ENCODE measurements around the gene FOXD4L1. TPM values are rescaled to one million over a fixed set of nuclear protein-coding genes. Genes with fewer than 3 reads are reported as not detected.
A peak's percentile ranks its signal among the peaks of the same experiment; 100 is the strongest.
"Not testable (repeated sequence)": the region's sequence is repeated elsewhere in the genome, so short reads cannot be mapped to it uniquely, and the experiment has no call there.

Gene FOXD4L1
- total RNA-seq, 4 donors from 2014 or later, result 1.3 TPM; not detected in 3

GRCh38 chr2:113527350-113528045 is 29.0 kb downstream of the FOXD4L1 start:
- not testable (repeated sequence) for H3K27me3 ChIP-seq
- 13 to 16% methylated on average over 5 to 6 of the region's 12 CpGs for WGBS, 2 donors
- TF ChIP-seq CTCF (IDR thresholded peaks at IDR 0.05), result peak in 2 of 5 experiments; percentile 18 to 20

GRCh38 chr2:113528126-113528525 is 29.7 kb downstream of the FOXD4L1 start:
- H3K36me3 ChIP-seq; H3K27ac ChIP-seq; H3K4me3 ChIP-seq; H3K27me3 ChIP-seq; DNase-seq (ENCODE audit: low spot score in 2 of 2); H3K9me3 ChIP-seq; H3K4me1 ChIP-seq: not testable (repeated sequence)
- 60 to 61% methylated on average over 5 of the region's 5 CpGs for WGBS, 2 donors

More at GRCh38 chr2:113527350-113528045, 29.0 kb downstream of the FOXD4L1 start:
- H3K4me3 ChIP-seq; H3K36me3 ChIP-seq; H3K9me3 ChIP-seq; H3K4me1 ChIP-seq; DNase-seq (ENCODE audit: low spot score in 2 of 2); H3K27ac ChIP-seq: not testable (repeated sequence)

DNA sequence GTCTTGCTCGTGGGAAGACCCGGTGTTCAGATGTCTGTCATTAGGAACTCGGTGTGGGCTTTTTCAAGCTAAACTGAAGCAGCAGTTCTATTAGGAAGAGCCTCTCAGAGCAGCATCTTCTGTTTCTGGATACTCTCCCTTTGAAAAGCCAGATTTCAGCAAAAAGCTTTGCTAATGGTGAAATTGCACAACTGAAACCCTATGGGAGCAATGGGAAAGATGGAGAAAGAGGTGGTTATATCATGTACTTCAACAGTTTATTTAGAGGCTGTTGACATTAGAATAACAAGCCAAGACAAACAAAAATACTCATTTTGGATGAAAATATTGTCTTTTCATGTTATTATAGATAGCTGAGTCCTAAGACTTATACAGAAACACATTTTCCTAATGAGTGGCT is 30.4 kb downstream of the FOXD4L1 start:
- not testable (repeated sequence) for DNase-seq (ENCODE audit: low spot score in 2 of 2); H3K36me3 ChIP-seq; H3K27me3 ChIP-seq; H3K27ac ChIP-seq; H3K4me3 ChIP-seq; H3K4me1 ChIP-seq; H3K9me3 ChIP-seq
- WGBS, 2 donors, result no CpG with 5 or more reads among the region's 3 CpGs

- not testable (repeated sequence) for H3K4me1 ChIP-seq; H3K4me3 ChIP-seq; H3K36me3 ChIP-seq; DNase-seq (ENCODE audit: low spot score in 2 of 2); H3K9me3 ChIP-seq; H3K27me3 ChIP-seq; H3K27ac ChIP-seq
- 100% methylated on average over 1 of the region's 4 CpGs; no CpG with 5 or more reads in 1 of the 2 donors for WGBS, 2 donors
These were observed 34.5 kb downstream of the FOXD4L1 start for GRCh38 chr2:113532991-113533390.

GRCh38 chr2:113536573-113536972 is 38.1 kb downstream of the FOXD4L1 start:
- not testable (repeated sequence) for H3K27ac ChIP-seq; H3K27me3 ChIP-seq; H3K36me3 ChIP-seq; H3K4me3 ChIP-seq; H3K9me3 ChIP-seq; DNase-seq (ENCODE audit: low spot score in 2 of 2); H3K4me1 ChIP-seq
- WGBS, 2 donors, result 68 to 70% methylated on average over 6 of the region's 6 CpGs

- peak overlapping the region in 1 of 4 donors; percentile 65 for H3K4me3 ChIP-seq
- not testable (repeated sequence) for H3K27me3 ChIP-seq; DNase-seq (ENCODE audit: low spot score in 2 of 2); H3K4me1 ChIP-seq; H3K36me3 ChIP-seq; H3K9me3 ChIP-seq
- WGBS, 2 donors, result 7 to 15% methylated on average over 5 of the region's 5 CpGs
- peak overlapping the region in 2 of 4 donors; percentile 47 to 94 for H3K27ac ChIP-seq
These were observed 42.4 kb downstream of the FOXD4L1 start for GRCh38 chr2:113540834-113541203.

GRCh38 chr2:113541204-113541975 is 42.9 kb downstream of the FOXD4L1 start:
- not testable (repeated sequence) for H3K4me1 ChIP-seq, H3K9me3 ChIP-seq, H3K36me3 ChIP-seq, H3K27me3 ChIP-seq
- 0 to 1% methylated on average over 33 to 56 of the region's 71 CpGs for WGBS, 2 donors
- H3K27ac ChIP-seq, result peak overlapping the region; percentile 33 to 94 (median 80)
- DNase-seq (ENCODE audit: low spot score in 2 of 2), result peak in 1 of 2 donors; percentile 21
- H3K4me3 ChIP-seq, result peak overlapping the region; percentile 46 to 76 (median 56)

DNA sequence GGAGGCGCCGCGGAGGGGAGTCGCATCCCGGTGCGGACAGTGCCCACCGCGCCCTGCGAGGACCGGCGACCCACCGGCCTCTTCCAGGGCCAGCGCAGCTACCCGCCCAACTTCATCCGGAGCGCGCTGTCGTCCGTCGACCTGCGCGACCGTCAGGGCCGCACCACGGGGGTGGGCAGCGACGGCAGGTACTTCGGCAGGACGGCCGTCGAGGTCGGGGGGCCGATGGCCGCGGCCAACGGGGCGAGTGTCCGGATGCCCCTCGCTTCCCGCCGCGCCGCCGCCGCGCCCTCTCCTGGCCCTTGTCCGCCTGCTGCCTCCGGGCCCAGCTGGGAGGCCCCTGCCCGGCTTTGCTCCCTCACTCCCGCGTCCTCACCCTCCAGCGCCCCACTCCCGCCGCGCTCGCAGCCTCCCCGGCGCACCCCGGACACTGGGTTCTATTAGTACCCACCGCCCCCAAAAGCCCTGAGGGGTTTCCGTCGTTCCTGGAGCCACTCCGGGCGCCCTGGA is 43.6 kb downstream of the FOXD4L1 start:
- not testable (repeated sequence) for H3K27me3 ChIP-seq; H3K4me1 ChIP-seq; DNase-seq (ENCODE audit: low spot score in 2 of 2); H3K9me3 ChIP-seq; H3K36me3 ChIP-seq
- peak overlapping the region; percentile 33 to 94 (median 80) for H3K27ac ChIP-seq
- H3K4me3 ChIP-seq, result peak overlapping the region; percentile 46 to 76 (median 56)
- peak in 1 of 5 experiments; percentile 10 for TF ChIP-seq CTCF (IDR thresholded peaks at IDR 0.05)
- WGBS, 2 donors, result 5% methylated on average over 33 of the region's 64 CpGs; no CpG with 5 or more reads in 1 of the 2 donors

DNA sequence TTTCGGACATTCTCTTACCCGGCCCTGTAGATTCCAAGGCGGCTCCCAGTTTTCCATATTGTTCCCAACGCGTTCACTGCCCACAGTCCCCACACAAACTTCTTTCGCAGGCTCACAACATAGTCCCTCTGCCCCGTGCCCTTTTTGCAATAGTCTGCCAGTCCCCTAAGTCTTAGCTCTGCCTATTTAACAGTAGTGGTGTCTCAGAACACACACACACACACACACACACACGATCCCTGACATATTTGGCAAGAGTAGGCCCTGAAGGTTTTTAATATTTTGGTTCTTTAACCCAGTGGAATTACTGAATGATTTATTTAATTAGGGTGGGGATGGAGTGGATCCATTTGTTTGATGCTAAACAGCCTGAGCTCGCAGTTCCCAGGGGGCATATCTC is 44.1 kb downstream of the FOXD4L1 start:
- H3K4me1 ChIP-seq, H3K9me3 ChIP-seq, H3K27me3 ChIP-seq, H3K36me3 ChIP-seq: not testable (repeated sequence)
- DNase-seq (ENCODE audit: low spot score in 2 of 2), result peak in 1 of 2 donors; percentile 28
- 13 to 17% methylated on average over 1 to 6 of the region's 9 CpGs for WGBS, 2 donors
- peak overlapping the region in 1 of 4 donors; percentile 94 for H3K27ac ChIP-seq
- peak overlapping the region in 3 of 4 donors; percentile 46 to 65 (median 48) for H3K4me3 ChIP-seq
